ENCODE results near the gene LMF1. TPM values are rescaled to one million over a fixed set of nuclear protein-coding genes. Genes with fewer than 3 reads are reported as not detected.

The LMF1 gene
- total RNA-seq, 4 donors from 2014 or later = 21.8 to 47.9 (median 36.0) TPM

DNA sequence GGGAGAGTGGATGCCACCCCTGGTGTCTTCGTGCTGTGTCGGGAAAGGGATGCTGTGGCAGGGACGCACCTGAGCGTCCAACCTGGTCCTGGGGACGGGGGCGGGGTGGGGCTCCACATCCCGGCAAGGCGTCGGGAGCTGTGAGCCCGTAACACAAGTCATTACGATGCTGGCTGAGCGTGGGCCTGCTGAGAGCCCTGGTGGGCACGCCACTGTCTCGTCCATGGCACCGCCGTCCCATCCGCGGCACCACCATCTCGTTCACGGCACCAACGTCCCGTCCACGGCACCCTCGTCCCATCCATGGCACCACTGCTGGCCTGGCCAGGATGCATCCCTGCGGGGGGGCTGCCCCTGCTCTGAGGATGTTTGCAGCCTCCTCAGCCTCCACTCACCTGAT is 146.2 kb downstream of the LMF1 start:
- intact Hi-C loops (cut with DNase I; ENCODE audit: low total_unique reads) = no loop called here
- Histone ChIP-seq H3K27me3 (no peaks in the 10 kb centered on the region), H3K27ac (no peak overlapping the region), H3K4me1 (peaks cover 0 to 11% of the 10 kb centered on the region in 2 donors), H3K36me3 (no peaks in the 10 kb centered on the region), H3K4me3 (no peak overlapping the region), H3K9me3 (no peaks in the 10 kb centered on the region)
- DNase-seq = no peak
- TF ChIP-seq, protein P1, sequence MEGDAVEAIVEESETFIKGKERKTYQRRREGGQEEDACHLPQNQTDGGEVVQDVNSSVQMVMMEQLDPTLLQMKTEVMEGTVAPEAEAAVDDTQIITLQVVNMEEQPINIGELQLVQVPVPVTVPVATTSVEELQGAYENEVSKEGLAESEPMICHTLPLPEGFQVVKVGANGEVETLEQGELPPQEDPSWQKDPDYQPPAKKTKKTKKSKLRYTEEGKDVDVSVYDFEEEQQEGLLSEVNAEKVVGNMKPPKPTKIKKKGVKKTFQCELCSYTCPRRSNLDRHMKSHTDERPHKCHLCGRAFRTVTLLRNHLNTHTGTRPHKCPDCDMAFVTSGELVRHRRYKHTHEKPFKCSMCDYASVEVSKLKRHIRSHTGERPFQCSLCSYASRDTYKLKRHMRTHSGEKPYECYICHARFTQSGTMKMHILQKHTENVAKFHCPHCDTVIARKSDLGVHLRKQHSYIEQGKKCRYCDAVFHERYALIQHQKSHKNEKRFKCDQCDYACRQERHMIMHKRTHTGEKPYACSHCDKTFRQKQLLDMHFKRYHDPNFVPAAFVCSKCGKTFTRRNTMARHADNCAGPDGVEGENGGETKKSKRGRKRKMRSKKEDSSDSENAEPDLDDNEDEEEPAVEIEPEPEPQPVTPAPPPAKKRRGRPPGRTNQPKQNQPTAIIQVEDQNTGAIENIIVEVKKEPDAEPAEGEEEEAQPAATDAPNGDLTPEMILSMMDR (IDR thresholded peaks at IDR 0.05) = no peak
- no peak for TF ChIP-seq POLR2A (IDR thresholded peaks at IDR 0.05)

DNA sequence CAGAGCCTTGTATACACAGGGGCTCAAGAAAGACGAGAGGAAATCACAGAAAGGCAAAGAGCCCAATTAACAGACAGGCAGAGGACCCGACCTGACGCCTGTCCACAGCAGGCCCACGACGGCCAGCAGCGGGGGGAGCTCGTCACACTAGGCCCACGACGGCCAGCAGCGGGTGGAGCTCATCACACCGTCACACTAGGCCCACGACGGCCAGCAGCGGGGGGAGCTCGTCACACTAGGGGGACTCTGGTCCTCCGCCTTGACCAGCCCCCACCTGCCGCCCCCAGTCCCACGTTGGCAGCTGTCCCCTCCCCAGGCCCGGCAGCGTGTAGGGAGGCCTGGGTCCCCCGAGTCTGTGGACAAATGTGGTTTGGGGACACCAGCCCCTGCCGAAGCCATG is 146.6 kb downstream of the LMF1 start:
- no peak for DNase-seq
- no peaks in the 10 kb centered on the region for H3K27me3 ChIP-seq
- no peaks in the 10 kb centered on the region for H3K9me3 ChIP-seq
- TF ChIP-seq, protein P1 (IDR thresholded peaks at IDR 0.05) = no peak
- TF ChIP-seq POLR2A (IDR thresholded peaks at IDR 0.05) = no peak
- H3K4me3 ChIP-seq = no peak overlapping the region
- intact Hi-C loops (cut with DNase I; ENCODE audit: low total_unique reads) = no loop called here
- H3K27ac ChIP-seq = no peak overlapping the region
- no peaks in the 10 kb centered on the region for H3K36me3 ChIP-seq
- H3K4me1 ChIP-seq = peaks cover 0 to 11% of the 10 kb centered on the region in 2 donors

DNA sequence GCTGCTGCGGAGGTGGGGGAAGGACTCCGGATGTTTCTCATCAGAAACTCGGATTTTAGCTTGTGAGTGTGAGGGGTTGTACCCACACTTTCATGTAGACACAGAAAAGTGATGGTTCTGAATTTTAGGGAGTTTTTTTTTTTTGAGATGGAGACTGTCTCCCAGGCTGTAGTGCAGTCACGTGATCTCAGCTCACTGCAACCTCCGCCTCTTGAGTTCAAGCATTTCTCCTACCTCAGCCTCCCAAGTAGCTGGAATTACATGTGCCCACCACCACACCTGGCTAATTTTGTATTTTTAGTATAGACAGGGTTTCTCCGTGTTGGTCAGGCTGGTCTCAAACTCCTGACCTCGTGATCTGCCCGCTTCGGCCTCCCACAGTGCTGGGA is 147.9 kb downstream of the LMF1 start:
- TF ChIP-seq POLR2A (IDR thresholded peaks at IDR 0.05) = no peak
- TF ChIP-seq, protein P1 (IDR thresholded peaks at IDR 0.05) = no peak
- Histone ChIP-seq H3K4me1 (peaks cover 0 to 11% of the 10 kb centered on the region in 2 donors), H3K9me3 (no peaks in the 10 kb centered on the region), H3K36me3 (no peaks in the 10 kb centered on the region), H3K4me3 (no peak overlapping the region), H3K27me3 (peaks cover 0 to 10% of the 10 kb centered on the region in 2 donors), H3K27ac (no peak overlapping the region)
- intact Hi-C loops (cut with DNase I; ENCODE audit: low total_unique reads) = no loop called here
- DNase-seq = no peak

GRCh38 chr16:822174-822908 is 148.4 kb downstream of the LMF1 start:
- no peak overlapping the region for H3K4me3 ChIP-seq
- TF ChIP-seq, protein P1 (IDR thresholded peaks at IDR 0.05) = no peak
- no peak for TF ChIP-seq POLR2A (IDR thresholded peaks at IDR 0.05)
- peaks cover 0 to 11% of the 10 kb centered on the region in 2 donors for H3K27me3 ChIP-seq
- no peaks in the 10 kb centered on the region for H3K9me3 ChIP-seq
- peaks cover 0 to 11% of the 10 kb centered on the region in 2 donors for H3K4me1 ChIP-seq
- intact Hi-C loops (cut with DNase I; ENCODE audit: low total_unique reads) = no loop called here
- no peak overlapping the region for H3K27ac ChIP-seq
- H3K36me3 ChIP-seq = no peaks in the 10 kb centered on the region
- no peak for DNase-seq

GRCh38 chr16:821751-822150 is 149.0 kb downstream of the LMF1 start:
- H3K4me3 ChIP-seq = no peak overlapping the region
- H3K4me1 ChIP-seq = peaks cover 0 to 11% of the 10 kb centered on the region in 2 donors
- H3K27me3 ChIP-seq = peaks cover 0 to 17% of the 10 kb centered on the region in 2 donors
- DNase-seq = no peak
- intact Hi-C loops (cut with DNase I; ENCODE audit: low total_unique reads) = no loop called here
- H3K36me3 ChIP-seq = no peaks in the 10 kb centered on the region
- no peak overlapping the region for H3K27ac ChIP-seq
- H3K9me3 ChIP-seq = no peaks in the 10 kb centered on the region
- TF ChIP-seq, protein P1 (IDR thresholded peaks at IDR 0.05) = no peak
- TF ChIP-seq POLR2A (IDR thresholded peaks at IDR 0.05) = no peak
